Activated B cell treated with CpG ODN at 0.5 μM for 24 hours (primary cell): Measurements from ENCODE around the gene ATG4D. TPM values are rescaled to one million over a fixed set of nuclear protein-coding genes. Genes with fewer than 3 reads are reported as not detected.
"Not testable (repeated sequence)": the region's sequence is repeated elsewhere in the genome, so short reads cannot be mapped to it uniquely, and the experiment has no call there.

Experiments
- ATAC-seq: fragments of 200-7000 bp; cut with Tn5 transposase; one replicate; pipeline ENCODE4 v1.10.0; 2021; ENCODE audit warnings: low read depth, mild to moderate bottlenecking, moderate library complexity
- CTCF ChIA-PET: fragments of 350-600 bp; sonication (Branson Sonifier 250); formaldehyde crosslinking; loops from one replicate; lab custom pipeline; 2021; ENCODE audit warnings: antibody characterized with exemption; lab: Charles Lee
- POLR2A ChIA-PET: fragments of 350-600 bp; sonication (Branson Sonifier 250); formaldehyde crosslinking; loops from one replicate; lab custom pipeline; 2021; ENCODE audit warnings: antibody characterized with exemption; lab: Charles Lee
- DNase-seq: peaks from one replicate; pipeline ENCODE4 v3.0.0; 2022
- H3K27ac Mint-ChIP-seq: one replicate; pipeline ENCODE4 v1.8.0; 2020; ENCODE audit warnings: mixed read lengths
- H3K27me3 Mint-ChIP-seq: one replicate; pipeline ENCODE4 v1.8.0; 2021; ENCODE audit warnings: mixed read lengths
- H3K36me3 Mint-ChIP-seq: one replicate; pipeline ENCODE4 v1.8.0; 2021; ENCODE audit warnings: low read depth, mixed read lengths
- H3K4me1 Mint-ChIP-seq: one replicate; pipeline ENCODE4 v1.8.0; 2021; ENCODE audit warnings: mixed read lengths
- H3K4me3 Mint-ChIP-seq: one replicate; pipeline ENCODE4 v1.8.0; 2020; ENCODE audit warnings: mild to moderate bottlenecking, mixed read lengths
- H3K9me3 Mint-ChIP-seq: one replicate; pipeline ENCODE4 v1.8.0; 2020; ENCODE audit warnings: mixed read lengths
- CTCF ChIP-seq: fragments of 200-600 bp; IDR thresholded peaks from one replicate; pipeline ENCODE4 v1.8.0; 2022; ENCODE audit warnings: antibody characterized with exemption, mild to moderate bottlenecking
- intact Hi-C: fragments of 100-400 bp; cut with micrococcal nuclease; formaldehyde crosslinking; loops from one replicate; pipeline ENCODE4 v1.15.1; 2024
- total RNA-seq: library from RNA; stranded (reverse); gene quantifications from 2 replicates; pipeline ENCODE4 v1.2.3, GENCODE V29; 2022

Gene ATG4D
- total RNA-seq, 1 donor from 2014 or later: 39.1 TPM

- ATAC-seq: no peak
- Mint-ChIP-seq H3K4me3 (no peak overlapping the region), H3K27me3 (peaks cover 19% of the 10 kb centered on the region), H3K4me1 (peaks cover 13% of the 10 kb centered on the region), H3K9me3 (no peaks in the 10 kb centered on the region), H3K36me3 (no peaks in the 10 kb centered on the region), H3K27ac (no peak overlapping the region)
- ChIA-PET POLR2A (interaction anchor here (0.6 to 0.7 kb wide), 2 partner anchors 23 to 39 kb away, joined by 4 to 7 read pairs; no protein-coding TSS in a partner anchor), CTCF (no interaction called here)
- no peak for TF ChIP-seq CTCF
- no peak for DNase-seq
- intact Hi-C loops: no loop called here
Measured at GRCh38 chr19:10523135-10523636, 20.5 kb upstream of the ATG4D start.

- intact Hi-C loops: no loop called here
Measured at GRCh38 chr19:10525636-10526035, 18.1 kb upstream of the ATG4D start.

GRCh38 chr19:10526887-10527286 lies 16.8 kb upstream of the ATG4D start:
- POLR2A ChIA-PET, DNase-seq, H3K27ac Mint-ChIP-seq, ATAC-seq, H3K36me3 Mint-ChIP-seq, H3K9me3 Mint-ChIP-seq, CTCF ChIA-PET, H3K4me3 Mint-ChIP-seq, H3K4me1 Mint-ChIP-seq, H3K27me3 Mint-ChIP-seq, intact Hi-C loops: not testable (repeated sequence)

More at GRCh38 chr19:10525636-10526035, 18.1 kb upstream of the ATG4D start:
- H3K27me3 Mint-ChIP-seq: peaks cover 2% of the 10 kb centered on the region
- CTCF ChIA-PET: no interaction called here
- H3K4me1 Mint-ChIP-seq: no peaks in the 10 kb centered on the region
- no peak for DNase-seq
- TF ChIP-seq CTCF: no peak
- no peak for ATAC-seq
- no peak overlapping the region for H3K4me3 Mint-ChIP-seq
- no peak overlapping the region for H3K27ac Mint-ChIP-seq
- no peaks in the 10 kb centered on the region for H3K36me3 Mint-ChIP-seq
- H3K9me3 Mint-ChIP-seq: no peaks in the 10 kb centered on the region
- POLR2A ChIA-PET: no interaction called here

GRCh38 chr19:10532457-10532856 lies 11.2 kb upstream of the ATG4D start:
- Mint-ChIP-seq H3K9me3 (peaks cover 2% of the 10 kb centered on the region), H3K4me3 (no peak overlapping the region), H3K36me3 (no peaks in the 10 kb centered on the region), H3K27ac (no peak overlapping the region), H3K4me1 (no peaks in the 10 kb centered on the region), H3K27me3 (peaks cover 7% of the 10 kb centered on the region)
- ChIA-PET POLR2A (interaction anchor here (0.6 kb wide), 1 partner anchor 170 kb away, joined by 3 read pairs; no protein-coding TSS in a partner anchor), CTCF (no interaction called here)
- intact Hi-C loops: no loop called here
- DNase-seq (no peak), ATAC-seq (no peak)
- no peak for TF ChIP-seq CTCF

GRCh38 chr19:10533646-10534386 lies 9.9 kb upstream of the ATG4D start:
- H3K4me3 Mint-ChIP-seq: no peak overlapping the region
- H3K9me3 Mint-ChIP-seq: peaks cover 2% of the 10 kb centered on the region
- DNase-seq (no peak), ATAC-seq (no peak)
- no peaks in the 10 kb centered on the region for H3K36me3 Mint-ChIP-seq
- no peak overlapping the region for H3K27ac Mint-ChIP-seq
- TF ChIP-seq CTCF: no peak
- ChIA-PET CTCF (no interaction called here), POLR2A (interaction anchor here (0.7 kb wide), 1 partner anchor 20 kb away, joined by 5 read pairs; no protein-coding TSS in a partner anchor)
- intact Hi-C loops: no loop called here
- H3K27me3 Mint-ChIP-seq: peaks cover 12% of the 10 kb centered on the region
- H3K4me1 Mint-ChIP-seq: peaks cover 2% of the 10 kb centered on the region
